Activated CD4-positive, alpha-beta T cell treated with anti-CD3 and anti-CD28 coated beads, Interleukin-2, amount 50 U/mL, for 48 hours (primary cell): Measurements from ENCODE around the gene WNT7A.

Source experiments
- DNase-seq, 2 experiments: peaks; one replicate each; pipeline ENCODE4 v3.0.0-alpha.2; 2020

The WNT7A gene

GRCh38 chr3:13844911-13845310 lies 35.0 kb downstream of the WNT7A start:
- no peak for DNase-seq

- no peak for DNase-seq
These were observed 35.6 kb downstream of the WNT7A start for GRCh38 chr3:13844286-13844685.

- no peak for DNase-seq
These were observed 36.5 kb downstream of the WNT7A start for GRCh38 chr3:13843351-13843750.

- no peak for DNase-seq
These were observed 37.6 kb downstream of the WNT7A start for GRCh38 chr3:13842226-13842625.

GRCh38 chr3:13841826-13842225 lies 38.0 kb downstream of the WNT7A start:
- DNase-seq: no peak

- DNase-seq: no peak
These were observed 38.7 kb downstream of the WNT7A start for GRCh38 chr3:13841141-13841540.

- no peak for DNase-seq
These were observed 39.4 kb downstream of the WNT7A start for GRCh38 chr3:13840456-13840855.

- DNase-seq: no peak
These were observed 40.0 kb downstream of the WNT7A start for GRCh38 chr3:13839726-13840340.

GRCh38 chr3:13839253-13839652 lies 40.6 kb downstream of the WNT7A start:
- no peak for DNase-seq

- no peak for DNase-seq
These were observed 41.5 kb downstream of the WNT7A start for GRCh38 chr3:13838421-13838820.

GRCh38 chr3:13837751-13838150 lies 42.1 kb downstream of the WNT7A start:
- DNase-seq: no peak

GRCh38 chr3:13836658-13837587 lies 42.9 kb downstream of the WNT7A start:
- DNase-seq: no peak

- DNase-seq: no peak
These were observed 44.6 kb downstream of the WNT7A start for GRCh38 chr3:13835246-13835645.

- DNase-seq: no peak
These were observed 45.4 kb downstream of the WNT7A start for GRCh38 chr3:13834258-13835035.

GRCh38 chr3:13833506-13834257 lies 46.2 kb downstream of the WNT7A start:
- DNase-seq: no peak

GRCh38 chr3:13832130-13832529 lies 47.7 kb downstream of the WNT7A start:
- DNase-seq: no peak

GRCh38 chr3:13831386-13831996 lies 48.4 kb downstream of the WNT7A start:
- DNase-seq: no peak

- DNase-seq: no peak
These were observed 50.6 kb downstream of the WNT7A start for GRCh38 chr3:13829311-13829710.

GRCh38 chr3:13828501-13829265 lies 51.2 kb downstream of the WNT7A start:
- no peak for DNase-seq

- no peak for DNase-seq
These were observed 52.2 kb downstream of the WNT7A start for GRCh38 chr3:13827699-13828098.

GRCh38 chr3:13827256-13827655 lies 52.6 kb downstream of the WNT7A start:
- no peak for DNase-seq

GRCh38 chr3:13826672-13827071 lies 53.2 kb downstream of the WNT7A start:
- no peak for DNase-seq
